HL-60 (cell line): Measurements from ENCODE around the gene RAD1.

Source experiments
- DNase-seq, 2 experiments: peaks; one replicate each; pipeline ENCODE4 v3.0.0-alpha.2; 2010 to 2020; ENCODE audit warnings: low read depth in 1 of 2, low spot score in 1 of 2
- H3K27ac ChIP-seq: fragments of 250-450 bp; sonication (Bioruptor Pico); replicated peaks from 2 replicates; pipeline ENCODE4 v1.5.1; 2020; ENCODE audit warnings: mild to moderate bottlenecking, moderate library complexity
- H3K27me3 ChIP-seq: fragments of 250-450 bp; sonication (Bioruptor Pico); 2 replicates; pipeline ENCODE4 v1.5.1; 2021; ENCODE audit warnings: mild to moderate bottlenecking, moderate library complexity; ENCODE audit not compliant: insufficient read depth, poor library complexity, severe bottlenecking
- H3K4me3 ChIP-seq: replicated peaks from 2 replicates; pipeline ENCODE4 v1.5.1; 2011; ENCODE audit warnings: mild to moderate bottlenecking, control low read depth, low read length; ENCODE audit not compliant: insufficient read depth
- GABPA ChIP-seq: IDR thresholded peaks from 2 replicates; pipeline ENCODE4 v1.6.1; 2012; ENCODE audit warnings: low read depth
- POLR2AphosphoS5 ChIP-seq: IDR thresholded peaks from 2 replicates; pipeline ENCODE4 v1.6.1; 2012; ENCODE audit warnings: low read depth
- SPI1 ChIP-seq: IDR thresholded peaks from 2 replicates; pipeline ENCODE4 v1.6.1; 2012; ENCODE audit warnings: low read depth, mild to moderate bottlenecking, borderline replicate concordance
- TF ChIP-seq, protein P1 (sequence below): IDR thresholded peaks from one replicate; pipeline ENCODE4 v1.5.1; 2011; ENCODE audit warnings: low read length, control low read depth, inconsistent platforms; ENCODE audit not compliant: insufficient read depth
- TF ChIP-seq, protein P2 (sequence below): IDR thresholded peaks from 2 replicates; pipeline ENCODE4 v1.6.1; 2012; ENCODE audit warnings: low read depth; ENCODE audit not compliant: insufficient replicate concordance

RAD1 gene

GRCh38 chr5:34944044-34944443 lies 28.7 kb upstream of the RAD1 start:
- Histone ChIP-seq H3K27me3 (no peaks in the 10 kb centered on the region), H3K27ac (no peak overlapping the region), H3K4me3 (no peak overlapping the region)
- TF ChIP-seq GABPA: no peak
- TF ChIP-seq POLR2AphosphoS5: no peak
- TF ChIP-seq, protein P1, sequence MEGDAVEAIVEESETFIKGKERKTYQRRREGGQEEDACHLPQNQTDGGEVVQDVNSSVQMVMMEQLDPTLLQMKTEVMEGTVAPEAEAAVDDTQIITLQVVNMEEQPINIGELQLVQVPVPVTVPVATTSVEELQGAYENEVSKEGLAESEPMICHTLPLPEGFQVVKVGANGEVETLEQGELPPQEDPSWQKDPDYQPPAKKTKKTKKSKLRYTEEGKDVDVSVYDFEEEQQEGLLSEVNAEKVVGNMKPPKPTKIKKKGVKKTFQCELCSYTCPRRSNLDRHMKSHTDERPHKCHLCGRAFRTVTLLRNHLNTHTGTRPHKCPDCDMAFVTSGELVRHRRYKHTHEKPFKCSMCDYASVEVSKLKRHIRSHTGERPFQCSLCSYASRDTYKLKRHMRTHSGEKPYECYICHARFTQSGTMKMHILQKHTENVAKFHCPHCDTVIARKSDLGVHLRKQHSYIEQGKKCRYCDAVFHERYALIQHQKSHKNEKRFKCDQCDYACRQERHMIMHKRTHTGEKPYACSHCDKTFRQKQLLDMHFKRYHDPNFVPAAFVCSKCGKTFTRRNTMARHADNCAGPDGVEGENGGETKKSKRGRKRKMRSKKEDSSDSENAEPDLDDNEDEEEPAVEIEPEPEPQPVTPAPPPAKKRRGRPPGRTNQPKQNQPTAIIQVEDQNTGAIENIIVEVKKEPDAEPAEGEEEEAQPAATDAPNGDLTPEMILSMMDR: no peak
- TF ChIP-seq SPI1: no peak
- TF ChIP-seq, protein P2, sequence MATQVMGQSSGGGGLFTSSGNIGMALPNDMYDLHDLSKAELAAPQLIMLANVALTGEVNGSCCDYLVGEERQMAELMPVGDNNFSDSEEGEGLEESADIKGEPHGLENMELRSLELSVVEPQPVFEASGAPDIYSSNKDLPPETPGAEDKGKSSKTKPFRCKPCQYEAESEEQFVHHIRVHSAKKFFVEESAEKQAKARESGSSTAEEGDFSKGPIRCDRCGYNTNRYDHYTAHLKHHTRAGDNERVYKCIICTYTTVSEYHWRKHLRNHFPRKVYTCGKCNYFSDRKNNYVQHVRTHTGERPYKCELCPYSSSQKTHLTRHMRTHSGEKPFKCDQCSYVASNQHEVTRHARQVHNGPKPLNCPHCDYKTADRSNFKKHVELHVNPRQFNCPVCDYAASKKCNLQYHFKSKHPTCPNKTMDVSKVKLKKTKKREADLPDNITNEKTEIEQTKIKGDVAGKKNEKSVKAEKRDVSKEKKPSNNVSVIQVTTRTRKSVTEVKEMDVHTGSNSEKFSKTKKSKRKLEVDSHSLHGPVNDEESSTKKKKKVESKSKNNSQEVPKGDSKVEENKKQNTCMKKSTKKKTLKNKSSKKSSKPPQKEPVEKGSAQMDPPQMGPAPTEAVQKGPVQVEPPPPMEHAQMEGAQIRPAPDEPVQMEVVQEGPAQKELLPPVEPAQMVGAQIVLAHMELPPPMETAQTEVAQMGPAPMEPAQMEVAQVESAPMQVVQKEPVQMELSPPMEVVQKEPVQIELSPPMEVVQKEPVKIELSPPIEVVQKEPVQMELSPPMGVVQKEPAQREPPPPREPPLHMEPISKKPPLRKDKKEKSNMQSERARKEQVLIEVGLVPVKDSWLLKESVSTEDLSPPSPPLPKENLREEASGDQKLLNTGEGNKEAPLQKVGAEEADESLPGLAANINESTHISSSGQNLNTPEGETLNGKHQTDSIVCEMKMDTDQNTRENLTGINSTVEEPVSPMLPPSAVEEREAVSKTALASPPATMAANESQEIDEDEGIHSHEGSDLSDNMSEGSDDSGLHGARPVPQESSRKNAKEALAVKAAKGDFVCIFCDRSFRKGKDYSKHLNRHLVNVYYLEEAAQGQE: no peak
- DNase-seq: no peak

- H3K27me3 ChIP-seq: no peaks in the 10 kb centered on the region
- H3K4me3 ChIP-seq: no peak overlapping the region
- no peak for DNase-seq
- no peak for TF ChIP-seq SPI1
- TF ChIP-seq POLR2AphosphoS5: no peak
- TF ChIP-seq, protein P1: no peak
- TF ChIP-seq GABPA: no peak
- TF ChIP-seq, protein P2: no peak
- H3K27ac ChIP-seq: no peak overlapping the region
Observed at GRCh38 chr5:34941936-34942335, 26.6 kb upstream of the RAD1 start.

DNA sequence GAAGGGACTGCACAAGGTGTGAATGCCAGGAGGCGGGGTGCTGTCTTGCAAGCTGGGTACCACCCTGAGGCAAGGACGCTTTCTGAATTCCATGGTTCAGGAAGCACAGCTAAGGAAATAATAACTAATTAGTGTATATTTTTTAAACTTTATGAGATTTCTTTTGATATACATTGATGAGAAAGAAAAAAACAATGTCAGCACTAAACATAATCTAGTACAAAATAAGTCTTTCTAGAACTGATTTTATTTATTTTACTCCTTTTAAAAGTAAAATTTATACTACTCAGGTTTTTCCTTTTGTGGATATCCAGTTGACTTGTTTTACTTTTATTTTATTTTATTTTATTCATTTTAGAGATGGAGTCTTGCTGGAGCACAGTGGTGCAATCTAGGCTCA lies 17.6 kb upstream of the RAD1 start:
- no peak for DNase-seq
- TF ChIP-seq POLR2AphosphoS5 (no peak), GABPA (no peak), SPI1 (no peak)
- TF ChIP-seq, protein P1: no peak
- TF ChIP-seq, protein P2: no peak
- Histone ChIP-seq H3K27ac (no peak overlapping the region), H3K4me3 (no peak overlapping the region), H3K27me3 (no peaks in the 10 kb centered on the region)
